Loucy (cell line): Measurements from ENCODE around the gene SAXO1.

Source experiments
- H2AFZ ChIP-seq: fragments of 200-600 bp; sonication (generic); 2 replicates; pipeline ENCODE4 v1.6.0; 2016; ENCODE audit warnings: antibody characterized with exemption, mild to moderate bottlenecking, low read length, moderate library complexity
- H3F3A ChIP-seq: fragments of 200-600 bp; 2 replicates; pipeline ENCODE4 v1.6.0; 2016; ENCODE audit warnings: antibody characterized with exemption, low read depth, mild to moderate bottlenecking
- H3K27me3 ChIP-seq: fragments of 200-600 bp; sonication (generic); 2 replicates; pipeline ENCODE4 v1.6.1; 2014; ENCODE audit warnings: low read length, mild to moderate bottlenecking; ENCODE audit not compliant: insufficient read depth, poor library complexity, severe bottlenecking
- H3K36me3 ChIP-seq: fragments of 200-600 bp; sonication (generic); 2 replicates; pipeline ENCODE4 v1.6.1; 2016; ENCODE audit warnings: low read length; ENCODE audit not compliant: insufficient read depth
- H3K4me1 ChIP-seq: fragments of 200-600 bp; sonication (generic); 2 replicates; pipeline ENCODE4 v1.5.1; 2014; ENCODE audit warnings: low read length, mild to moderate bottlenecking; ENCODE audit not compliant: insufficient read depth, poor library complexity, severe bottlenecking
- H3K4me2 ChIP-seq: fragments of 200-600 bp; sonication (generic); 2 replicates; pipeline ENCODE4 v1.6.0; 2014; ENCODE audit warnings: antibody characterized with exemption, low read length, low read depth, mild to moderate bottlenecking; ENCODE audit not compliant: poor library complexity, severe bottlenecking
- H3K4me3 ChIP-seq: fragments of 200-600 bp; sonication (generic); 2 replicates; pipeline ENCODE4 v1.5.1; 2014; ENCODE audit warnings: low read length, mild to moderate bottlenecking, mixed read lengths; ENCODE audit not compliant: poor library complexity, severe bottlenecking
- H3K79me2 ChIP-seq: fragments of 200-600 bp; sonication (generic); 2 replicates; pipeline ENCODE4 v1.6.1; 2014; ENCODE audit warnings: low read length; ENCODE audit not compliant: insufficient read depth
- H3K9ac ChIP-seq: fragments of 200-600 bp; sonication (generic); 2 replicates; pipeline ENCODE4 v1.6.0; 2014; ENCODE audit warnings: mild to moderate bottlenecking, low read depth, low read length, moderate library complexity; ENCODE audit not compliant: poor library complexity, severe bottlenecking
- H3K9me2 ChIP-seq: fragments of 200-600 bp; sonication (generic); replicated peaks from 2 replicates; pipeline ENCODE4 v1.6.1; 2016; ENCODE audit warnings: low read depth, low read length, mixed read lengths
- H3K9me3 ChIP-seq: fragments of 200-600 bp; sonication (generic); 2 replicates; pipeline ENCODE4 v1.6.1; 2014; ENCODE audit warnings: mild to moderate bottlenecking, antibody characterized with exemption, low read length, low read depth; ENCODE audit not compliant: insufficient read depth
- H4K20me1 ChIP-seq: fragments of 200-600 bp; sonication (generic); 2 replicates; pipeline ENCODE4 v1.6.0; 2014; ENCODE audit warnings: antibody characterized with exemption, low read length, mild to moderate bottlenecking; ENCODE audit not compliant: insufficient read depth, poor library complexity, severe bottlenecking
- EZH2phosphoT487 ChIP-seq: fragments of 200-600 bp; IDR thresholded peaks from 2 replicates; pipeline ENCODE4 v1.6.1; 2018; ENCODE audit warnings: antibody characterized with exemption, mild to moderate bottlenecking, moderate library complexity, borderline replicate concordance
- TF ChIP-seq, protein P1 (sequence below): fragments of 200-600 bp; sonication (generic); conservative IDR thresholded peaks from 2 replicates; pipeline ENCODE4 v1.5.1; 2014; ENCODE audit warnings: mild to moderate bottlenecking, antibody characterized with exemption, low read length

SAXO1 gene

GRCh38 chr9:18971404-18971803, 61.6 kb downstream of the SAXO1 start:
- Histone ChIP-seq H4K20me1 (no peaks in the 10 kb centered on the region), H3K4me1 (no peaks in the 10 kb centered on the region), H3K79me2 (no peaks in the 10 kb centered on the region), H3K9me2 (no peaks in the 10 kb centered on the region), H3K27me3 (no peaks in the 10 kb centered on the region), H3K4me3 (no peak overlapping the region), H2AFZ (no peak overlapping the region), H3K36me3 (no peaks in the 10 kb centered on the region), H3K4me2 (no peak overlapping the region), H3F3A (no peaks in the 10 kb centered on the region), H3K9me3 (no peaks in the 10 kb centered on the region; the same call in 1 of the 2 replicates), H3K9ac (no peak overlapping the region)
- TF ChIP-seq EZH2phosphoT487: no peak
- TF ChIP-seq, protein P1, sequence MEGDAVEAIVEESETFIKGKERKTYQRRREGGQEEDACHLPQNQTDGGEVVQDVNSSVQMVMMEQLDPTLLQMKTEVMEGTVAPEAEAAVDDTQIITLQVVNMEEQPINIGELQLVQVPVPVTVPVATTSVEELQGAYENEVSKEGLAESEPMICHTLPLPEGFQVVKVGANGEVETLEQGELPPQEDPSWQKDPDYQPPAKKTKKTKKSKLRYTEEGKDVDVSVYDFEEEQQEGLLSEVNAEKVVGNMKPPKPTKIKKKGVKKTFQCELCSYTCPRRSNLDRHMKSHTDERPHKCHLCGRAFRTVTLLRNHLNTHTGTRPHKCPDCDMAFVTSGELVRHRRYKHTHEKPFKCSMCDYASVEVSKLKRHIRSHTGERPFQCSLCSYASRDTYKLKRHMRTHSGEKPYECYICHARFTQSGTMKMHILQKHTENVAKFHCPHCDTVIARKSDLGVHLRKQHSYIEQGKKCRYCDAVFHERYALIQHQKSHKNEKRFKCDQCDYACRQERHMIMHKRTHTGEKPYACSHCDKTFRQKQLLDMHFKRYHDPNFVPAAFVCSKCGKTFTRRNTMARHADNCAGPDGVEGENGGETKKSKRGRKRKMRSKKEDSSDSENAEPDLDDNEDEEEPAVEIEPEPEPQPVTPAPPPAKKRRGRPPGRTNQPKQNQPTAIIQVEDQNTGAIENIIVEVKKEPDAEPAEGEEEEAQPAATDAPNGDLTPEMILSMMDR: no peak

DNA sequence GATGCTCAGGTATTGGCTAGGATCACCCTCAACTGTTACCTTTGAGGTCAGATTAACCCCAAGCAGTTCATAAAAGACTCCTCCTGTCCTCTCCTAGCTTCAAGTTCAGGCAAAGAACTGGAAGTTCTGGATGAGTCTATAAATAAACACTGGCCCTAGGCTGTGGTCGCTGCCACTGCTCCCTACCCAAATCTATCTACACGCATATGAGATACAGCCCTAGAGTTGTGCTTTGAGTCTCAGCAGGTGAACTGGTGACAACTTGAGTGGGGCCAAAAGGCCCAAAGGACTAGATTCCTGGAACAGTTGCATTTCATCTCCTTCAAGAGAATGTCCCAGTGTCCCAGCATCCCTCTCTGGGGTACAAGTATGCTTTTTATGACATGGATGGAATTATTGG, 62.6 kb downstream of the SAXO1 start:
- Histone ChIP-seq H3K9ac (no peak overlapping the region), H3K36me3 (no peaks in the 10 kb centered on the region), H3K4me3 (no peak overlapping the region), H3K27me3 (no peaks in the 10 kb centered on the region), H2AFZ (no peak overlapping the region), H3K4me2 (no peak overlapping the region), H3F3A (no peaks in the 10 kb centered on the region), H3K9me2 (no peaks in the 10 kb centered on the region), H4K20me1 (no peaks in the 10 kb centered on the region), H3K9me3 (no peaks in the 10 kb centered on the region; the same call in 1 of the 2 replicates), H3K4me1 (no peaks in the 10 kb centered on the region), H3K79me2 (no peaks in the 10 kb centered on the region)
- no peak for TF ChIP-seq EZH2phosphoT487
- TF ChIP-seq, protein P1: no peak

DNA sequence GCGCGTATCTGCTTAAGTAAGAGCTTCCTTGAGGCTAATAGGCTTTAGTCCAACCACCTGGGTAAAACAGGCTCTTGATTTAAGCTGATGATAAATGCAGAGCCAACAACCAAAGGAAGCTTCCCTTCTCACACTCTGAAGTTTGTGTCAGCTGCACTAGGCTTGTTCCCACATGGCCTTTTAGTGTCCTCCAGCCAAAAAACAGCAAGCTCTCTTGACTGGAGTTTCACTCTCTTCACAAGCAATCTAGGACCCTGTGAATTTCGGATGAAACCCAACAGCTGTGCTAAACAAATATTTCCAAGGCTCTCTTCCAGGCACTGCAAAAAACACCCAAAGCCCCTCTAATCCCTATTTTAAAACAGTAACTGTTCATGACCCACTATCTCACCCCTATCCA, 63.9 kb downstream of the SAXO1 start:
- no peaks in the 10 kb centered on the region for H3K27me3 ChIP-seq
- no peaks in the 10 kb centered on the region for H3K9me2 ChIP-seq
- no peak overlapping the region for H2AFZ ChIP-seq
- H3K9me3 ChIP-seq: peaks cover 3% of the 10 kb centered on the region; the same call in 1 of the 2 replicates
- H3K4me1 ChIP-seq: no peaks in the 10 kb centered on the region
- H4K20me1 ChIP-seq: no peaks in the 10 kb centered on the region
- no peaks in the 10 kb centered on the region for H3K79me2 ChIP-seq
- no peaks in the 10 kb centered on the region for H3F3A ChIP-seq
- H3K9ac ChIP-seq: no peak overlapping the region
- H3K36me3 ChIP-seq: no peaks in the 10 kb centered on the region
- H3K4me2 ChIP-seq: no peak overlapping the region
- TF ChIP-seq, protein P1: no peak
- TF ChIP-seq EZH2phosphoT487: no peak
- no peak overlapping the region for H3K4me3 ChIP-seq
